Common myeloid progenitor, CD34-positive (primary cell): ENCODE data around the gene ABCC3.

Experiments
- CTCF ChIA-PET: fragments of 350-600 bp; sonication (Branson Sonifier 250); formaldehyde crosslinking; loops from one replicate; lab custom pipeline; 2021; ENCODE audit warnings: antibody characterized with exemption; lab: Charles Lee
- POLR2A ChIA-PET: fragments of 350-600 bp; sonication (Branson Sonifier 250); formaldehyde crosslinking; loops from one replicate; lab custom pipeline; 2021; ENCODE audit warnings: antibody characterized with exemption; lab: Charles Lee
- DNase-seq, 3 donors: peaks; one replicate each; pipeline versions ENCODE4 v3.0.0 to v3.0.0-alpha.2; 2013
- H3K27ac ChIP-seq, 2 experiments: 1 replicate in 1 of 2; 2 replicates in 1 of 2; pipeline ENCODE4 v1.7.0; 2013; ENCODE audit warnings: inconsistent platforms in 2 of 2, low read length in 2 of 2, mild to moderate bottlenecking in 2 of 2, low read depth in 1 of 2, moderate library complexity in 1 of 2; ENCODE audit not compliant: severe bottlenecking in 2 of 2, insufficient read depth in 1 of 2, poor library complexity in 1 of 2
- H3K27me3 ChIP-seq, 5 experiments: replicated peaks in 2 of 5; 1 replicate in 3 of 5; 2 replicates in 2 of 5; pipeline versions ENCODE4 v1.6.1 to v1.7.0; 2013; ENCODE audit warnings: low read length in 4 of 5, mild to moderate bottlenecking in 2 of 5, moderate library complexity in 2 of 5, inconsistent platforms in 1 of 5; ENCODE audit not compliant: insufficient read depth in 5 of 5, control insufficient read depth in 4 of 5
- H3K36me3 ChIP-seq, 4 experiments: 1 replicate in 2 of 4; 2 replicates in 2 of 4; pipeline versions ENCODE4 v1.6.1 to v1.7.0; 2013; ENCODE audit warnings: low read length in 3 of 4, control low read depth in 1 of 4, mild to moderate bottlenecking in 1 of 4; ENCODE audit not compliant: control insufficient read depth in 4 of 4, insufficient read depth in 4 of 4
- H3K4me1 ChIP-seq, 4 experiments: 1 replicate in 3 of 4; 2 replicates in 1 of 4; pipeline versions ENCODE4 v1.6.1 to v1.7.1; 2013; ENCODE audit warnings: low read length in 3 of 4, mild to moderate bottlenecking in 3 of 4, control low read depth in 1 of 4, inconsistent platforms in 1 of 4, moderate library complexity in 1 of 4; ENCODE audit not compliant: control insufficient read depth in 4 of 4, insufficient read depth in 4 of 4; ENCODE audit errors: control extremely low read depth in 1 of 4
- H3K4me3 ChIP-seq, 7 experiments: 1 replicate in 4 of 7; 2 replicates in 3 of 7; pipeline versions ENCODE4 v1.5.1 to v1.7.0; 2013; ENCODE audit warnings: mild to moderate bottlenecking in 7 of 7, low read length in 6 of 7, moderate library complexity in 6 of 7, inconsistent platforms in 2 of 7, low read depth in 2 of 7, control low read depth in 1 of 7; ENCODE audit not compliant: insufficient read depth in 4 of 7, control insufficient read depth in 1 of 7; ENCODE audit errors: extremely low read depth in 1 of 7
- H3K9me3 ChIP-seq, 5 experiments: 1 replicate in 4 of 5; 2 replicates in 1 of 5; pipeline versions ENCODE4 v1.6.1 to v1.7.1; 2013; ENCODE audit warnings: low read length in 4 of 5, mild to moderate bottlenecking in 2 of 5, inconsistent platforms in 1 of 5, low read depth in 1 of 5, moderate library complexity in 1 of 5; ENCODE audit not compliant: control insufficient read depth in 4 of 5, insufficient read depth in 2 of 5; ENCODE audit errors: control extremely low read depth in 1 of 5
- WGBS: methylation state at CpG from one replicate; pipeline ENCODE4 v1.1.5; 2013; ENCODE audit not compliant: insufficient coverage; 5-methylcytosine and 5-hydroxymethylcytosine counted together

Gene ABCC3

GRCh38 chr17:50684612-50685333 lies 50.1 kb downstream of the ABCC3 start:
- Histone ChIP-seq H3K27ac (no peak overlapping the region), H3K9me3 (no peaks in the 10 kb centered on the region), H3K4me1 (peaks cover 0 to 7% (median 6%) of the 10 kb centered on the region in 4 experiments), H3K27me3 (peaks cover 0 to 4% (median 0%) of the 10 kb centered on the region in 5 experiments), H3K4me3 (no peak overlapping the region), H3K36me3 (no peaks in the 10 kb centered on the region)
- 96% methylated on average over 13 of the region's 15 CpGs for WGBS
- POLR2A ChIA-PET, result no interaction called here
- no peak for DNase-seq
- CTCF ChIA-PET, result interaction anchor here (0.7 to 3.0 kb wide), 9 partner anchors 10 to 147 kb away, joined by 3 to 18 read pairs (median 6); no protein-coding TSS in a partner anchor

GRCh38 chr17:50685334-50685665 lies 50.6 kb downstream of the ABCC3 start:
- Histone ChIP-seq H3K9me3 (no peaks in the 10 kb centered on the region), H3K27me3 (peaks cover 0 to 4% (median 0%) of the 10 kb centered on the region in 5 experiments), H3K4me3 (no peak overlapping the region), H3K27ac (no peak overlapping the region), H3K36me3 (no peaks in the 10 kb centered on the region), H3K4me1 (peaks cover 0 to 7% (median 6%) of the 10 kb centered on the region in 4 experiments)
- ChIA-PET POLR2A (no interaction called here), CTCF (interaction anchor here (1.1 to 3.0 kb wide), 7 partner anchors 10 to 135 kb away, joined by 3 to 18 read pairs (median 6); no protein-coding TSS in a partner anchor)
- no peak for DNase-seq
- WGBS, result no CpG with 5 or more reads among the region's 1 CpG

- Histone ChIP-seq H3K36me3 (no peaks in the 10 kb centered on the region), H3K4me1 (peaks cover 0 to 6% (median 5%) of the 10 kb centered on the region in 4 experiments), H3K9me3 (no peaks in the 10 kb centered on the region), H3K27ac (no peak overlapping the region), H3K27me3 (peaks cover 0 to 4% (median 0%) of the 10 kb centered on the region in 5 experiments), H3K4me3 (no peak overlapping the region)
- WGBS, result 98% methylated on average over 16 of the region's 17 CpGs
- ChIA-PET CTCF (interaction anchor here (1.1 to 3.0 kb wide), 7 partner anchors 9 to 59 kb away, joined by 3 to 18 read pairs (median 6); no protein-coding TSS in a partner anchor), POLR2A (no interaction called here)
- DNase-seq, result no peak
Measured at GRCh38 chr17:50685691-50686493, 51.2 kb downstream of the ABCC3 start.

- Histone ChIP-seq H3K4me1 (peaks cover 0 to 5% (median 0%) of the 10 kb centered on the region in 4 experiments), H3K27ac (no peak overlapping the region), H3K27me3 (peaks cover 0 to 4% (median 0%) of the 10 kb centered on the region in 5 experiments), H3K4me3 (no peak overlapping the region), H3K9me3 (no peaks in the 10 kb centered on the region), H3K36me3 (no peaks in the 10 kb centered on the region)
- DNase-seq, result no peak
- ChIA-PET CTCF (interaction anchor here (1.1 to 3.0 kb wide), 2 partner anchors 33 to 60 kb away, joined by 3 to 14 read pairs; no protein-coding TSS in a partner anchor), POLR2A (no interaction called here)
- 97% methylated on average over 12 of the region's 14 CpGs for WGBS
Measured at GRCh38 chr17:50686494-50687199, 52.0 kb downstream of the ABCC3 start.

DNA sequence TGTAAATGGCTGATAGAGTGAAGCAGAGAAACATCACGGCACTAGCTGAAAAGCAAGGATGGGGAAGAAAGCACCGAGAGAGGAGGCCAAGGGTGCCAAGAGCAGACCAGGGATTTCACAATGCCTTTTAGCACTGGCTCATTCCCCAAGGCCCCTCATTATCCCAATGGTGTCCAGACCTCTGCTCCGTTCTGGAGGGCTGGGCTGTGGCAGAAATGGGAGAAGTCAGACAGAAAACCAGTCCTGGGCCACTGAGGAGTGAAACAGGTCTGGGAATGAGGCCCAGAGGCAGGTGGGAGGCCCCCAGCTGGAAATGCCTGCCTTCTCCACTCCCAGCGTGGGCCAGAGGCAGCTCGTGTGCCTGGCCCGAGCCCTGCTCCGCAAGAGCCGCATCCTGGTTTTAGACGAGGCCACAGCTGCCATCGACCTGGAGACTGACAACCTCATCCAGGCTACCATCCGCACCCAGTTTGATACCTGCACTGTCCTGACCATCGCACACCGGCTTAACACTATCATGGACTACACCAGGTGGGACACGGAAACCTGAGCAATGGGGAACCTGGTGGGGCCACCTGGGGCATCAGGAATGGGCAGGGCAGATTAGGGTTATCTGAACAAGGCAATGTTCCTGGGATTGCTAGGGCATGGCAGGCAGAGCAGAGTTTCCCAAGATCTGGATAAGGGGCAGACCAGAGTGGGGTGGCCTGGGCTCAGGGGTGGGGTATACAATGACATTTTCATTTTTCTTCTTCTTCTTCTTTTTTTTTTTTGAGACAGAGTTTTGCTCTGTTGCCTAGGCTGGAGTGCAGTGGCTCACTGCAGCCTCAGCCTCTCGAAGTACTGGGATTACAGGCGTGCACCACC lies 52.8 kb downstream of the ABCC3 start:
- H3K27me3 ChIP-seq, result peaks cover 0 to 4% (median 0%) of the 10 kb centered on the region in 5 experiments
- DNase-seq, result no peak
- H3K4me3 ChIP-seq, result no peak overlapping the region
- ChIA-PET CTCF (interaction anchor here (1.1 to 3.0 kb wide), 2 partner anchors 33 to 61 kb away, joined by 3 to 14 read pairs; no protein-coding TSS in a partner anchor), POLR2A (no interaction called here)
- no peak overlapping the region for H3K27ac ChIP-seq
- H3K36me3 ChIP-seq, result peaks cover 0 to 4% (median under 1%) of the 10 kb centered on the region in 4 experiments
- 98% methylated on average over 15 of the region's 16 CpGs for WGBS
- H3K4me1 ChIP-seq, result peaks cover 0 to 5% (median 0%) of the 10 kb centered on the region in 4 experiments
- H3K9me3 ChIP-seq, result no peaks in the 10 kb centered on the region

- H3K4me3 ChIP-seq, result no peak overlapping the region
- H3K36me3 ChIP-seq, result peaks cover 2 to 11% (median 7%) of the 10 kb centered on the region in 4 experiments
- no peak for DNase-seq
- H3K27me3 ChIP-seq, result peaks cover 0 to 4% (median 0%) of the 10 kb centered on the region in 5 experiments
- WGBS, result 100% methylated on average over 1 of the region's 3 CpGs
- H3K27ac ChIP-seq, result no peak overlapping the region
- H3K4me1 ChIP-seq, result peaks cover 0 to 5% (median 0%) of the 10 kb centered on the region in 4 experiments
- no peaks in the 10 kb centered on the region for H3K9me3 ChIP-seq
- ChIA-PET POLR2A (no interaction called here), CTCF (no interaction called here)
Measured at GRCh38 chr17:50688245-50688644, 53.6 kb downstream of the ABCC3 start.
